ENCODE results near the gene ATP9A.
"Not testable (repeated sequence)": the region's sequence is repeated elsewhere in the genome, so short reads cannot be mapped to it uniquely, and the experiment has no call there.

DNA sequence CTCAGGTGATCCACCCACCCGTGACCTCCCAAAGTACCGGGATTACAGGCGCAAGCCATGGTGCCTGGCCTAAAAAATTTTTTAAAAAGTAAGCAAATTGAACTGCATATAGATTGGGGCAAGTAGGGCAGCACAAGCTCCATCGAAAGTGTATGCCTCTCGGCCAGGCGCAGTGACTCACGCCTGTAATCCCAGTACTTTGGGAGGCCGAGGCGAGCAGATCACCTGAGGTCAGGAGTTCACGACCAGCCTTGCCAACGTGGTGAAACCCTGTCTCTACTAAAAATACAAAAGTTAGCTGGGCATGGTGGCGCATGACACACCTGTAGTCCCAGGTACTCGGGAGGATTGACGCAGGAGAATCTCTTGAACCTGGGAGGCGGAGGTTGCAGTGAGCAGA is 29.9 kb downstream of the ATP9A start:
- TF ChIP-seq, protein P1, sequence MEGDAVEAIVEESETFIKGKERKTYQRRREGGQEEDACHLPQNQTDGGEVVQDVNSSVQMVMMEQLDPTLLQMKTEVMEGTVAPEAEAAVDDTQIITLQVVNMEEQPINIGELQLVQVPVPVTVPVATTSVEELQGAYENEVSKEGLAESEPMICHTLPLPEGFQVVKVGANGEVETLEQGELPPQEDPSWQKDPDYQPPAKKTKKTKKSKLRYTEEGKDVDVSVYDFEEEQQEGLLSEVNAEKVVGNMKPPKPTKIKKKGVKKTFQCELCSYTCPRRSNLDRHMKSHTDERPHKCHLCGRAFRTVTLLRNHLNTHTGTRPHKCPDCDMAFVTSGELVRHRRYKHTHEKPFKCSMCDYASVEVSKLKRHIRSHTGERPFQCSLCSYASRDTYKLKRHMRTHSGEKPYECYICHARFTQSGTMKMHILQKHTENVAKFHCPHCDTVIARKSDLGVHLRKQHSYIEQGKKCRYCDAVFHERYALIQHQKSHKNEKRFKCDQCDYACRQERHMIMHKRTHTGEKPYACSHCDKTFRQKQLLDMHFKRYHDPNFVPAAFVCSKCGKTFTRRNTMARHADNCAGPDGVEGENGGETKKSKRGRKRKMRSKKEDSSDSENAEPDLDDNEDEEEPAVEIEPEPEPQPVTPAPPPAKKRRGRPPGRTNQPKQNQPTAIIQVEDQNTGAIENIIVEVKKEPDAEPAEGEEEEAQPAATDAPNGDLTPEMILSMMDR (IDR thresholded peaks at IDR 0.05): not testable (repeated sequence)
- TF ChIP-seq POLR2A (IDR thresholded peaks at IDR 0.05): not testable (repeated sequence)

Measured in testis (tissue), 2 donors.